IMR-90 (cell line): Measurements from ENCODE around the gene DHRS4.

Experiments
- CEBPB ChIP-seq: IDR thresholded peaks from 2 replicates; pipeline ENCODE4 v1.6.1; 2012; ENCODE audit warnings: low read depth, low read length, improper control_type of control experiment
- CHD1 ChIP-seq: IDR thresholded peaks from 2 replicates; pipeline ENCODE4 v1.6.1; 2012; ENCODE audit warnings: low read depth, low read length, improper control_type of control experiment
- MAFK ChIP-seq: IDR thresholded peaks from 2 replicates; pipeline ENCODE4 v1.6.1; 2012; ENCODE audit warnings: low read depth, low read length, improper control_type of control experiment
- NFE2L2 ChIP-seq: fragments of 150-350 bp; IDR thresholded peaks from 2 replicates; pipeline ENCODE4 v1.6.1; 2016; ENCODE audit warnings: low read depth, mild to moderate bottlenecking, low read length
- POLR2A ChIP-seq: IDR thresholded peaks from 2 replicates; pipeline ENCODE4 v1.6.1; 2012; ENCODE audit warnings: mild to moderate bottlenecking, low read depth, low read length
- RAD21 ChIP-seq: IDR thresholded peaks from 2 replicates; pipeline ENCODE4 v1.6.1; 2012; ENCODE audit warnings: low read length, improper control_type of control experiment
- RCOR1 ChIP-seq: IDR thresholded peaks from 2 replicates; pipeline ENCODE4 v1.6.1; 2012; ENCODE audit warnings: mild to moderate bottlenecking, low read length, improper control_type of control experiment; ENCODE audit not compliant: insufficient replicate concordance
- RFX5 ChIP-seq: IDR thresholded peaks from 2 replicates; pipeline ENCODE4 v1.8.0; 2012; ENCODE audit warnings: low read depth, mild to moderate bottlenecking, low read length, moderate library complexity
- USF2 ChIP-seq: fragments of 150-350 bp; IDR thresholded peaks from 2 replicates; pipeline ENCODE4 v1.6.1; 2017; ENCODE audit warnings: mild to moderate bottlenecking, antibody characterized with exemption, low read length, low read depth
- TF ChIP-seq, protein P1 (sequence below): conservative IDR thresholded peaks from 2 replicates; pipeline ENCODE4 v1.5.1; 2012; ENCODE audit warnings: mild to moderate bottlenecking, low read depth, low read length, improper control_type of control experiment

DNA sequence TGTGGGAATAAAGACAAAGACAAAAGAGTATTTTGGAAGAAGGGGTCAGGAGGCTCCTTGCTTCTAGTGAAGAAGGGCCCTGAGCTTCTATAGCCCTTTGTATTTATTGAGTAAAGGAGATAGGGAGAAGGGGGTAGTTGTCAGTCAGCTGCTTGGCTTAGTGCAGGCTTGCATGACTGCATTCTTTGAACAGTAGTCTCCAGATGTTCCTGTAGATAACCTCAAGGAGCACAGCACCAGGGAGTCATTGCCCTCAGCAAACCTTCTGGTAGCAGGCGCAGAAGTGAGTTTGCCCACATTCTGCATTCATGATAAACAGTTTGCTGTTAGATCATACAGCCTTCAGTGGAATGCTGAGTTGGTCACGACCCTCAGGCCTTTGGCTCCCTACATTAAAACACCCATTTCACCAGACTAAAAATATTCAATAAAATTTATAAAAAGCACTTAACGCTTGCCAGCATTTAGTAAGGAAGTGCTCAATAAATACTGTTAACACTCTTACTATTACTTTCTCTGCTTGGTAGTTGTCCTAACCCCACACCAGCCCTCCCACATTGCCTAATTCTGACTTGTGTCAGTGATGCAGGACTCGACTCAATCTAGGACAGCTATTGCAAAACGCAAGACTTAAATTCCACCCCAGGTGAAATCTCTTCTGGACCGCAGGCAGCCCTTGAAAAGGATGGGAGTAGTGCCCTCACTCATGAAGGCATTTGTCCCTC, 3.0 kb upstream of the DHRS4 start:
- TF ChIP-seq RAD21, result no peak
- TF ChIP-seq, protein P1, sequence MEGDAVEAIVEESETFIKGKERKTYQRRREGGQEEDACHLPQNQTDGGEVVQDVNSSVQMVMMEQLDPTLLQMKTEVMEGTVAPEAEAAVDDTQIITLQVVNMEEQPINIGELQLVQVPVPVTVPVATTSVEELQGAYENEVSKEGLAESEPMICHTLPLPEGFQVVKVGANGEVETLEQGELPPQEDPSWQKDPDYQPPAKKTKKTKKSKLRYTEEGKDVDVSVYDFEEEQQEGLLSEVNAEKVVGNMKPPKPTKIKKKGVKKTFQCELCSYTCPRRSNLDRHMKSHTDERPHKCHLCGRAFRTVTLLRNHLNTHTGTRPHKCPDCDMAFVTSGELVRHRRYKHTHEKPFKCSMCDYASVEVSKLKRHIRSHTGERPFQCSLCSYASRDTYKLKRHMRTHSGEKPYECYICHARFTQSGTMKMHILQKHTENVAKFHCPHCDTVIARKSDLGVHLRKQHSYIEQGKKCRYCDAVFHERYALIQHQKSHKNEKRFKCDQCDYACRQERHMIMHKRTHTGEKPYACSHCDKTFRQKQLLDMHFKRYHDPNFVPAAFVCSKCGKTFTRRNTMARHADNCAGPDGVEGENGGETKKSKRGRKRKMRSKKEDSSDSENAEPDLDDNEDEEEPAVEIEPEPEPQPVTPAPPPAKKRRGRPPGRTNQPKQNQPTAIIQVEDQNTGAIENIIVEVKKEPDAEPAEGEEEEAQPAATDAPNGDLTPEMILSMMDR, result no peak
- no peak for TF ChIP-seq CHD1
- no peak for TF ChIP-seq CEBPB
- TF ChIP-seq RFX5, result no peak
- TF ChIP-seq POLR2A, result no peak
- TF ChIP-seq RCOR1, result no peak
- no peak for TF ChIP-seq MAFK
- no peak for TF ChIP-seq USF2
- no peak for TF ChIP-seq NFE2L2
